Measurements from ENCODE around the gene LYSMD2.

Gene LYSMD2

GRCh38 chr15:51718746-51719145, 18.7 kb downstream of the LYSMD2 start:
- DNase-seq (ENCODE audit: low read depth), result no peak

- DNase-seq (ENCODE audit: low read depth), result no peak
Observed at GRCh38 chr15:51718219-51718618, 19.2 kb downstream of the LYSMD2 start.

DNA sequence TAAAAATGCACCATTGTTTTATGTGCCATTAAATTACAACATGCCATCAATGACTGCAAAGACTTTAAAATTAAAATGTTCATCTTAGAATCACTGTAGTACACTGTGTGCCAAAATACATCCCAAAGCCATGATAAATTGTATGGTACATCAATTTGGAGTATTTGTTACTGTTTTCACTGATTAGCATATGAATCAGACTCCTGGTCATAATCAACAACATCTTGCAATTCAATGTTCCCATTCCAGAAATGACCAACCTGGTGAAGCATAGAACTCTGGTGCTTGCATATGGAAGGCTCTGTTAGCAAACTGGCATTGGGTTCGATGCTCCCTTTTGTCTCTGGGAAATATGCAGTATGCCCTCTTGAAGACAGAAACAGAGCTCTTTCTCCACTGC, 22.5 kb downstream of the LYSMD2 start:
- no peak for DNase-seq (ENCODE audit: low read depth)

- DNase-seq (ENCODE audit: low read depth), result no peak
Observed at GRCh38 chr15:51714162-51714561, 23.3 kb downstream of the LYSMD2 start.

GRCh38 chr15:51709031-51709430, 28.4 kb downstream of the LYSMD2 start:
- DNase-seq (ENCODE audit: low read depth), result no peak

- DNase-seq (ENCODE audit: low read depth), result no peak
Observed at GRCh38 chr15:51708013-51708412, 29.4 kb downstream of the LYSMD2 start.

DNA sequence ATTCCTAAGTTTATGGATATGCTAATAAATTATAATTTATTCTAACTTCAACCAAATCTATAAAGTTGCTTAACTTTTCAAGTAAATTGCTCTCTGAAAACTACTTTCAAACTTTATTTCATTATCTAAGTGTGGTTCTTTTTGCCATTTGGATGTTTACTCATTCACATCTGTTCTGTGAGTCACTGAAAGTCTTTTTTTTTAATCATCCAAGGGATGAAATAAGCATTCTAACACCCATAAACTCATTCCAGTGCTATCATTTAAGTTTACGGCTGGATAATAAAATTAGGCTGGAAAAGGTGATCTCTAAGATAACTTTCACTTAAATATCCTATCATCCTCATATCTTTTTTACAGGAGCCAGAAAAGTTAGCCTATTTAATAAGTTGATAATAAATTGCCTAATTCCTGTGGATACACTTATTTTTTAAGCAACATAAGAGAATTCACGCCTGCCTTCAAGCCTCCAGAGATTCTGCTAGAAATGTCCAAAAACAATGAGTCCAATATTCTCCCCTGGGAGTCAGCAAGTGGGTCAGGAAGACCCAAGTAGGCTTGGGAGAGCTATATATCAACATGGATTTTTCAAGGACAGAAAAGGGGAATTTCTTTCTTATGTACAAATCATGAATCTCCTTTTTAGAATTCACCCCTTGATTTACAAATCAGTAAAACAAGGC, 30.4 kb downstream of the LYSMD2 start:
- DNase-seq (ENCODE audit: low read depth), result no peak

GRCh38 chr15:51706291-51706690, 31.2 kb downstream of the LYSMD2 start:
- no peak for DNase-seq (ENCODE audit: low read depth)

DNA sequence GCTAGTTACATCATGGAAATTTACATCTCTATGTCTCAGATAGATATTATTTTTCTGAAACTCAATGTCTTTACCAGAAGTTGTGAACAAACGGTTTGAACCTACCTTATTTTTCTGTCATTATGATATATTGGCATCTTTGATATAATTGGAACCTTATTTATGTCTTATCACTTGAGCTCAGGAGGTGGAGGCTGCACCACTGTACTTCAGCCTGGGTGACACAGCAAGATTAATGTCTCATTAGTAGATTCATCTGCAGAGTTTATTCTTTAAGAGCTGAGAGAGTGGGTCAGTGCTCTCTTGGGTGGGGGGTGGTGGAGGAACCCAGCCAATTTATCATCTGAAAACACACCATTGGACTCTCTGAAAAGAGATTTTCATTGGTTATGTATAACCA, 34.7 kb downstream of the LYSMD2 start:
- no peak for DNase-seq (ENCODE audit: low read depth)

DNA sequence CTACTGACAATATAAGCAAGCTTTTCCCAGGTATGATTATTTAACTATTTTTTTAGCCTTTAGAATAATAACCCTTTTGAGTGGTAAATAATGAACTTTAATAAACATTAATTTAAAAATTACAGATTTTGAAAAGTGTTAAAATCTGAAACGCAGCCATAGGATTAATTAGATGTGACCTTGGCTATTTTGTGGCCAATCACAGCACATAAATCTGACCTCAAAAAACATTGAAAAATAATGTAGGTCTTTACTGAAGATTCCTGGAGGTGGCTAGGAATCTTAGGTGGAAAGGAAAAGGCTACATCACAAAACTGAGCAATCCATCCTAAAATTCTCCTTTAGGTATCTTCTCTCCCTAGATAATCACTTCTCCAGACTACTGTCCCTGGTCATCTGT, 38.1 kb downstream of the LYSMD2 start:
- DNase-seq (ENCODE audit: low read depth), result no peak

DNA sequence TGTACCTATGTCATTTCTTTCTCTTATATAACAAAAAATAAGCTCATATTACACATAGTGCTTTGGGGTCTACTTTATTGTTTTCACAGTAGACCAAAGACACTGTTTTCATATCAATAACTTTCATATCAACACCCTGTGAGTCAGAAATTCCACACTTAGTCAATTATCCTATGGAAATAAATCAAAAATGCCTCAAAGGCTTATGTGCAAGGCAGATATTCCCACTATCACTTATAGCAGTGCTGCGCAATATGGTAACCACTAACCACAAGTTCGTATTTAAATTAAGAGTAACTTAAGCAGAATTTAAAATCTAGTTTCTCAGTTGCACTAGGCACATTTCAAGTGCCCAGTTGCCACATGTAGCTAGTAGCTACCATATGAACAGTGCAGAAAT, 40.3 kb downstream of the LYSMD2 start:
- DNase-seq (ENCODE audit: low read depth), result no peak

DNA sequence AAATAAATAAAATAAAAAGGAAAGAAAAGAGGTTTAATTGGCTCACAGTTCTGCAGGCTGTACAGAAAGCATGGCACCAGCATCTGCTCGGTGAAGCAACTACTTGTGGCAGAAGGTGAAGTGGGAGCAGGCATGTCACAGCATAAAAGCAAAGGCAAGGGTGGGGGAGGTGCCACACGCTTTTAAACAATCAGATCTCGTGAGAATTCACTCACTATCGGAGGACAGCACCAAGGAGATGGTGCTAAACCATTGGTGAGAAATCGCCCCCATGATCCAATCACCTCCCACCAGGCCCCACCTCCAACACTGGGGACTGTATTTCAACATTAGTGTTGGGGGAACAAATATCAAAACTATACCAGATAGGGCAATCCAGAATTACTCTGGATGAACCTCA, 40.9 kb downstream of the LYSMD2 start:
- no peak for DNase-seq (ENCODE audit: low read depth)

DNA sequence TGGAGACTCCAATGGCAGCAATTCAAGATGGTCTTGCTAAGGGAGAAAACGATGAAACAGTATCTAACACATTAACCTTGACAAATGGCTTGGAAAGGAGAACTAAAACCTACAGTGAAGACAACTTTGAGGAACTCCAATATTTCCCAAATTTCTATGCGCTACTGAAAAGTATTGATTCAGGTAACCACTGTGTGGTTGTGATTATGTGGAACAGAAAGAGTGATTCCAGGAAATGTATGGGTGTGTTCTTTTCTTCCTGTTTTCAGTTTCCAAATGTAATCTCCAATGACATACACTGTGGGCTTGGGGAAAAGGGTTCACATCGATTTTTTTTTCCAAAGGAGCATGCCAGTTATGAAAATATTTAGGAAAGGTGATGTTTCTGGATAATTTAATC, 45.3 kb downstream of the LYSMD2 start:
- no peak for DNase-seq (ENCODE audit: low read depth)

DNA sequence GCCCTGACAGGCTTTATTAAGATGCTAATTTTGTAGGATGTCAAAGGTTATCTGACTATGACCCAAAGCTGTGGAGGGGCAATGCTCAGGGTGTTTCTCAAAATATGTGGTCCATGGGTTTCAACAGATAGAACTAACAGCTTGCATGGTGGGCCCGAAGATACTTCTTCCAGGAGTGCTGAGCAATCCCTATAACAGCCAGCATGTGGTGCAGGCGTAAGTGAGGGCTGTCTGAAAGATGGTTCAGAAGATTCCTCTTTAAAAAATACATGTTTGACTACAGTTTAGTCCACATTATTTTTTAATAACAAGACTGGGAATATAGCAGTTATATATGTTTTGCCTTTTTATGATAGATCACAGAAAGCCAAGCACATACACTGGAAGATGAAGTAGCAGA, 48.6 kb downstream of the LYSMD2 start:
- DNase-seq (ENCODE audit: low read depth), result no peak

GRCh38 chr15:51687565-51687964, 49.9 kb downstream of the LYSMD2 start:
- DNase-seq (ENCODE audit: low read depth), result no peak

- DNase-seq (ENCODE audit: low read depth), result no peak
Observed at GRCh38 chr15:51681303-51681963, 56.0 kb downstream of the LYSMD2 start, which contains the start of gene SCG3. SCG3 (plus strand) TSS chr15:51681503; CDS start chr15:51681756, 253 bp downstream.

DNA sequence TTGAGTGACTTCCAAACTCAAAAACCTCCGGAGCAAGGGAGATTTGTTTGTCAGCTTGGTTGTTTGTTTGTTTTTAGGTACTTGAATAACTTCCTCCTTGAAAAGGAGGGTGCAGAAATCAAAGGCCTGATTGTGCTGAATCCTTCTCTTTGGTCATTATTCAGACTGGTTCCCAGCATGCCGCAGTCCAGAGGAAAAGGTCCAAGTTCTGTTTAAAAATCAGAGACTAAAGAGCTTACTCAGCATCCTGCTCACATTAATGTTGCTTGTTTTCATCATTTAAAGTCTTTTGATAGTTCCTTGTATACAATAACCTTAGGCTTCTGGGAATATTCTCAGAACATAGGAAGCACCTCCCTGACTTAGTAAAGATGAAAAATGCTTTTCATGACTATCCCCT, 57.1 kb downstream of the LYSMD2 start:
- no peak for DNase-seq (ENCODE audit: low read depth)

GRCh38 chr15:51678096-51678495, 59.4 kb downstream of the LYSMD2 start:
- DNase-seq (ENCODE audit: low read depth), result peak; percentile 37

GRCh38 chr15:51677452-51677851, 60.0 kb downstream of the LYSMD2 start:
- no peak for DNase-seq (ENCODE audit: low read depth)

- DNase-seq (ENCODE audit: low read depth), result no peak
Observed at GRCh38 chr15:51677021-51677420, 60.4 kb downstream of the LYSMD2 start.

- DNase-seq (ENCODE audit: low read depth), result no peak
Observed at GRCh38 chr15:51675234-51675633, 62.2 kb downstream of the LYSMD2 start.
